Head of caudate nucleus (tissue), 42 donors: ENCODE measurements around the gene STAT5B.

Source experiments
- DNase-seq, 42 donors: peaks; one replicate each; pipeline versions ENCODE4 v3.0.0 to v3.0.0-alpha.2; 2020 to 2021; ENCODE audit warnings: mixed read lengths in 7 of 42
- intact Hi-C: fragments of 100-400 bp; cut with DNase I; formaldehyde crosslinking; loops from one replicate; pipeline ENCODE4 v1.15.0; 2022

The STAT5B gene

DNA sequence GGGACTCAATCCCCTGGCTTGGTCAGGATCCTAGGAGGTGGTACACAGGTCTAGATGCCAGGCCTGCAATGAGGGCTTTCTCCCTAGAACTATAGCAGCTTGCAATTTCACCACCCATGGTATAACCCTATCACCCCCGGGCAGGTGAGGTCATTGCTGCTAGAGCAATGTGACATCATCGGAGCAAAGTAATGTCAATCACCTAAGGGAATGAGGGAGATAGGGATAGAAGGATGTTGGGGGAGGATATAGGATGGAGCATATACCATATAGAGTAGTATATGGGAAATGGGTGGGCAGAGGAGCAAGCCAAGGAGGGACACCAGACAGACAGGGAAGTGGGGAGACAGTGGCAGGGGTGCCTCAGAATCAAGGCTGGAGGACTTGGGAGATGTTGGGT lies 98.5 kb downstream of the STAT5B start:
- intact Hi-C loops: no loop called here
- DNase-seq: no peak

DNA sequence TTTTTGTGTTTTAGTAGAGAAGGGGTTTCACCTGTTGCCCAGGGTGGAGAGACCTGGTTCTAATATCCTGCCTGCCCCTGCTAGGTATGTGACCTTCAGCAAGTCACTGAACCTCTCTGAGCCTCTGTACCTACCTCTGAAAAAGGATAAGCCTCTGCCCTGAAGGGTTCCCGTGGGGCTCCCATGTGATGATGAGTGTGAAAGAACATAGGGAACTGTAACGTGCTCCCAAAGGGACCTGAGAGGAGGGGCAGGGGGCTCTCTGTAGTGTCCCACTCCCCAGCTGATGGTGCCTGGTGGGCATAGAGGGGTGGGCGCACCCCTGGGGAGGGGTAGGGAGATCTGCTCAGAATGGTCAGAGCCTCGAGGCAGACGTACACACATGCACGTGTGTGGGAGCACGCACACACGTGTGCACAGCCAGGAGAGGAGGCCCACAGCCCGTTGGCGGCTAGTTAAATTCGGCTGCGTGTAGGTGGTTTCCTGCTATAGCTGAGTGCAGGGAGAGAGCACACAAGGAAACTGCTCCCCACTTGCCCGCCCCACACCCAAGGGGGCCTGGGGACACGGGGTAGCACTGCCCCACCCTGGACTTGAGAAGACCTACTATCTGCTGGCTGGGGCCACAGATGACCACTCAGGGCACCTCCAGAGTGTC lies 101.9 kb downstream of the STAT5B start:
- DNase-seq: peak; percentile 39 to 94 (median 74)
- intact Hi-C loops: no loop called here

DNA sequence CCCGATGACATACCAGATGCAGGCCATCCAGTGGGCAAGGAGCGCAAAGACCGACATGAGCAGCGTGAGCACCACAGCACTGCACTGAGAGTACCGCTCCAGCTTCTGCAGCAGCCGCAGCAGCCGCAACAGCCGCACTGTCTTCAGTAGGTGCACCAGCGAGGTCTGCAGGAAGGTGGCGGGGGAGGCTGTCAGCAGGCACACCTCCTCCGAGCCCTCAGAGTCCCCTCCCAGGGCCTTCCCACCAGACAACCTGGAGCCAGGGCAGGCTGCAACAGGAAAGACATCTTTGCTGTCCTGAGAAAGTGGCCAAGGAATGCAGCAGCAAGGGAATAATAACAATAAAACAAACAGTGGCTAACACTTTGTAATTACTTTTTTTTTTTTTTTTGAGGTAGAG lies 104.4 kb downstream of the STAT5B start:
- DNase-seq: peak in 41 of 42 donors; percentile 42 to 94 (median 78)
- intact Hi-C loops: no loop called here

- intact Hi-C loops: no loop called here
- DNase-seq: no peak
Measured at GRCh38 chr17:42169351-42169750, 106.8 kb downstream of the STAT5B start.

GRCh38 chr17:42167807-42168206 lies 108.4 kb downstream of the STAT5B start:
- intact Hi-C loops: no loop called here
- no peak for DNase-seq

DNA sequence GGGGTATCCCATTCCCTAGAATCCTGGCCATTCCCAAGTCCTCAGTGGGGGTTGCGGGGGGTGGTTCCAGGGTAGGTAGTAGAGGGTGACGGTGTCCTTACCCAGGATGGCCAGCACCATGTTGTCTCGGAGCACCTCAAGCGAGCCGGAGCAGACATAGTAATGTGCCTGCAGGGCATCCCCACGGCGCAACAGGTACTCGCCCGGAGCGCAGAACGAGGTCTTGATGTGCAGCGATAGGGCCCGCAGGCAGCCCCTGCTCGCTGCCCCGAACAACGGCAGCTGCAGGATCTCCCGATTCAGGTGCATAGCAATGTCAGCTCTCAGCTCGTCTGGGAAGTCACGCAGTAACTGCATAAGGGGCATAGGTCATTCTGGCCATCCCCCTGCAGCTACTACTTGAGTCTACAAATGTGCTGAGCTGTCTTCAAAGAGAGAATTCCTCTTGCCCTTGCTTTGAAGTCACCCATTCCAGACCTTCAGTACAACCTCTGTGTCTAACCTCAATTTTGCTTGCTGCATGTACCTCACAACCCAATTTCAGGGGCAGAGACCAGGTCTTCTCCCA lies 109.9 kb downstream of the STAT5B start:
- intact Hi-C loops: no loop called here
- no peak for DNase-seq

GRCh38 chr17:42165751-42166150 lies 110.4 kb downstream of the STAT5B start:
- intact Hi-C loops: no loop called here
- DNase-seq: no peak

DNA sequence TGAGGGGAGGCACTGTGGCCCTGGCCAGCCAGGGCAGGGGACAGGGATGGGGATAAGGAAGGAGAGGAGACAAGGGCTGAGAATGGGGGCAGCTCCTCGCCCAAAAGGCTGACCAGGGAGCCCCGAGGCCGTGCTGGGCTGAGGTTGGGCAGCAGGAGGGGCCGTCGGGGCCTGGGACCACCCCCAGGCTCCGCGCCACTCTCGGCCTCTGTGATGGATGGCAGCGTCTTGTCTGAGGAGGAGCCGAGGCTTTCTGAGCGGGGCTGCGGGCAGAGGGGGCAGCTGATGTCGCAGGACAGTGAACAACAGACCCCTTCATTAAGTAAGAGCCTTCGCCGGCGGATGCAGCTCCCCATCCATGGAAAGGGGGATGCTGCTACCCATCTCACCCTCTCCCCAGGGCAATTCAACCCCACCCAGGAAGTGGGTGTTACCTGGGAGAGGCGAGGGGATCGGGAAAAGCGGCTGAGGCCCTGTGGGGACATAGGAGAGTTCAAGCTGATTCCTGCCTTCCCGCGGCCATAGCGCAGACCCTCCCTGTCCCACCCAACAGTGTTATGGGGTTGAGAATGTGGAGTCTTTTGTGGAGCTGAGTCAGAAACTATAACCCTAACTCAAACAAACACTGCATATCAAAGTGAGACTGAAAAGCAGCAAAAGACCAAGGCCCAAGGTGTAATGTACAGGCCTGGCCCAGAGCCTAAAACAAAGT lies 112.3 kb downstream of the STAT5B start:
- intact Hi-C loops: no loop called here
- DNase-seq: no peak

DNA sequence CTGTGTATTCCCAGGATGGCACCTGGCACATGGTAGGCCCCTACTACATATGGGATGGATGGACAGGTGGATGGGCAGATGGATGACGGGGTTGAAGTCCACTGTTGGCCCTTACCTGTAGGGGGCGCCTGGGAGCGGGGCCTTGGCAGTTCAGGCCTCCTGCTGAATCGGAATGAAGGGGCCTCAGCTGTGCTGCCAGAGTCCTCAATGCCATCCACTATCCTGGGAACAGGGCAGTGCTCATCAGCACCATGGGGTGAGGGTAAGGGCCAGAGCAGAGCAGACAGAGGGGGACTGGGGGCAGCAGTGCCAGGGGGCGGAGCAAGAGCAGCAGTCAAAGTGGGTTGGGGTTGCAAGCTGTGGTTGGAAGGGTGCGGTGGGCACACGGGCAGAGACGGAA lies 113.1 kb downstream of the STAT5B start:
- DNase-seq: peak in 9 of 42 donors; percentile 35 to 63 (median 54)
- intact Hi-C loops: no loop called here

- peak in 1 of 42 donors; percentile 42 for DNase-seq
- intact Hi-C loops: no loop called here
Measured at GRCh38 chr17:42160531-42160910, 115.7 kb downstream of the STAT5B start.

GRCh38 chr17:42159796-42160530 lies 116.2 kb downstream of the STAT5B start:
- intact Hi-C loops: no loop called here
- no peak for DNase-seq

DNA sequence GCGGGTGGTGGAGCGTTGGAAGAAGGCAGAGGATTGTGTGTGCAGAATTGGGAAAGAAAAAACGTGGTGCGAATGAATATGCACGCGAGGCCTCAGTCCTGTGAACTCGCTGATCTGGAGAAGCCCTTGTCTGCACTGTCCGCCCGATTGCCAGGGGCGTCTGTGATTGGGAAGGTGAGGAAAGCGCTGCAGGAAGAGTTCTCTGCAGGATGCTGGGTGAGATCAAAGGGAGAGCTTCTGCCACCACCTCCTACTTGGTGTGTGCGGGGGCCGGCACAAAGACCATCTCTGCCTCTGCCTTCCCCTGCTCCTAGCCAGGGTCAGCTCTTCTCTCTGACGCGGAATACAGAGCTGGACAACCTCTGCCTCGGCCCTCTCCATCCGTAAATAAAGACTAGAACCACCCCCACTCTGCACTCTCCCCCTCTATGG lies 120.6 kb downstream of the STAT5B start:
- DNase-seq: peak in 1 of 42 donors; percentile 27
- intact Hi-C loops: no loop called here

DNA sequence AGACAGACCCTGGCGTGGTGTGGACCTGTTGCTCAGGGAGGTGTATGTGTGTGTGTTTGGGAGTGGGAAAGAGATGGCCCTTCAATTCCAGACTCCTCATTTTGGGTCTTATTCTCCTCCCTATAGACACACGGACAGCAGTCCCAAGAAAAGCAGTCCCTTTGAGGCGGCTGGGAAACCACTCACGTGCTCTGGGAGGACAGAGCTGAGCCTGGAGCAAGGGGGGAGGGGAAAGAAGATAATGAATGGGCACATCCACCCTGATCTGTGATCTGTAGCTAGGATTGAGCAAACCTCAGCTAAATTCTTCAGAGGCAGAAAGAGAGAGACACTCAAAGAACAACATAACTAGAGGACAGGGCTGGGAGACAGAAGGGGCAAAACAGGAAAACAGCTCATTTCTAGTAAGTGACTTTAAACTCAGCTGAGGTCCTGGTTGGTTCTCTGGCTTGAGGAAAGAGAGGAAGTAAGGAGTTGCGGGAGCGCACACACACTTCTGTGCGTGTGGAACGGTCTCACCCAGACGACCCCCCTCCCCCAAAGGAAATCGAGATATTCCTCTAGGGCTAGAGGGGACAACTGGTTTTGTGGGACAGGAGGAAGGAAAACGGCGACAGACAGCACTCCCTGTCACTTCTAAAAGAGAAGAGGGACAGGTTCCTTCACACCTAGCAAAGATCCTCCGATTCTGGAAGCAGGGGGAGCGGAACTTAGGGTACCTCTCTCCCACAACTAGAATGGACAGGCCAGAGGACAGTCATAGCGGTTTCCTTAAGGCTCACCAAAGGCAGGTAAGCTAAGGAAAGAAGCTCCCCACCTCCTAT lies 122.1 kb downstream of the STAT5B start:
- intact Hi-C loops: no loop called here

More for the DNA sequence above, 122.1 kb downstream of the STAT5B start:
- no peak for DNase-seq
